HG03571 (cell line): ENCODE results near the gene SRPK3.

Experiments
- ATAC-seq: cut with Tn5 transposase; IDR thresholded peaks from one replicate; pipeline ENCODE4 v1.9.1; 2021; ENCODE audit not compliant: unreplicated experiment

Gene SRPK3

DNA sequence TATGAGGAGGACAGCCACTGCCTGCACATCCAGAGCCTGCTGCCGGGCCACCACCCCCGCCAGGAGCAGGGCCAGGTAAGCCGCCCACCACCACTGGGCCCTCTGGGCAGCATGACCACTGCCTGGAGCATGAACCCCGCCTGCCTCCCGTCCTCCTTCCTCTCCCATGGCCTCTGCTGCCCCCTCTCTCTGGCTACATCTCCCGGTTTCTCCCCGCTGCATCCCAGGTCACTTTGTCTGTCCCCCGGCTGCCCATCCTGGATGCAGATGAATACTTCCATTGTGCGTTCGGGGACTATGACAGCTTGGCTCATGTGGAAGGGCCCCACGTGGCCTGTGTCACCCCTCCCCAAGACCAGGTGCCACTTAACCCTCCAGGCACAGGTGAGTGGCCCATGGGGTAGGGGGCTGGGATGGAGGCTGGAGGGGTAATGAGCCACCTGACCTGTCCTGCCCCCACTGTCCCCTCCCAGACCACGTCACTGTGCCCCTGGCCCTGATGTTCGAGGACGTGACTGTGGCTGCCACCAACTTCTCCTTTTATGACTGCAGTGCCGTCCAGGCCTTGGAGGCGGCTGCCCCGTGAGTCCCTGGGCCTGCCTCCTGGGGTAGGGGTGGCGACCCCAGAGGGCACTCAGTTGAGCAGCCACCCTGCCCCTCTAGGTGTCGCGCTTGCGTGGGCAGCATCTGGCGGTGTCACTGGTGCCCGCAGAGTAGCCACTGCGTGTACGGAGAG lies 10.8 kb upstream of the SRPK3 start:
- ATAC-seq = no peak

DNA sequence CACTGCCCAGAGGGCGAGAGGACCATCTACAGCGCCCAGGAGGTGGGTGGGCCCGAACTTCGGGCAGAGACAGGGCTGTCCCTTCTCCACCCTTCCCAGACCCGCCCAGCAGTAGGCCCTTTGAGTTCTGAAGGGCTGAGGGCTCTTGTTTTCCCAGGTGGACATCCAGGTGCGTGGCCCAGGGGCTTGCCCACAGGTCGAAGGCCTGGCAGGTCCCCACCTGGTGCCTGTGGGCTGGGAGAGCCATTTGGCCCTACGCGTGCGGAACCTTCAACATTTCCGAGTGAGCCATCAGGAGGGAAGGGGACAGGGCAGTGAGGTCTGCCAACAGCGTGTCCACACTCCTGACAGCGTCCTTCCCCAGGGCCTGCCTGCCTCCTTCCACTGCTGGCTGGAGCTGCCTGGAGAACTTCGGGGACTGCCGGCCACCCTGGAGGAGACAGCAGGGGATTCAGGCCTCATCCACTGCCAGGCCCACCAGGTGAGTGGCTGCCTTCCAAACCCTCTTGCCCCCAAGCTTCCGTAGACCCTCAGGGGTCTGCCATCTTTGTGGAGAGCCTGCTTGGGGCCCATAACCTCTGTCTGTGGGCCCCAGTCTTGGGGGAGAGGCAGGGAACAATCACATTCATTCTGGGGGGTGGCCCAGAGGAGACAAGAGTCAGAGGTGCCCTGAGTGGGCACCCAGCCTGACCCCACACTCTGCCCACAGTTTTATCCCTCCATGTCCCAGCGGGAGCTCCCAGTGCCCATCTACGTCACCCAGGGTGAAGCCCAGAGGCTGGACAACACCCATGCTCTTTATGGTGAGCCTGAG lies 10.0 kb upstream of the SRPK3 start:
- ATAC-seq = no peak

DNA sequence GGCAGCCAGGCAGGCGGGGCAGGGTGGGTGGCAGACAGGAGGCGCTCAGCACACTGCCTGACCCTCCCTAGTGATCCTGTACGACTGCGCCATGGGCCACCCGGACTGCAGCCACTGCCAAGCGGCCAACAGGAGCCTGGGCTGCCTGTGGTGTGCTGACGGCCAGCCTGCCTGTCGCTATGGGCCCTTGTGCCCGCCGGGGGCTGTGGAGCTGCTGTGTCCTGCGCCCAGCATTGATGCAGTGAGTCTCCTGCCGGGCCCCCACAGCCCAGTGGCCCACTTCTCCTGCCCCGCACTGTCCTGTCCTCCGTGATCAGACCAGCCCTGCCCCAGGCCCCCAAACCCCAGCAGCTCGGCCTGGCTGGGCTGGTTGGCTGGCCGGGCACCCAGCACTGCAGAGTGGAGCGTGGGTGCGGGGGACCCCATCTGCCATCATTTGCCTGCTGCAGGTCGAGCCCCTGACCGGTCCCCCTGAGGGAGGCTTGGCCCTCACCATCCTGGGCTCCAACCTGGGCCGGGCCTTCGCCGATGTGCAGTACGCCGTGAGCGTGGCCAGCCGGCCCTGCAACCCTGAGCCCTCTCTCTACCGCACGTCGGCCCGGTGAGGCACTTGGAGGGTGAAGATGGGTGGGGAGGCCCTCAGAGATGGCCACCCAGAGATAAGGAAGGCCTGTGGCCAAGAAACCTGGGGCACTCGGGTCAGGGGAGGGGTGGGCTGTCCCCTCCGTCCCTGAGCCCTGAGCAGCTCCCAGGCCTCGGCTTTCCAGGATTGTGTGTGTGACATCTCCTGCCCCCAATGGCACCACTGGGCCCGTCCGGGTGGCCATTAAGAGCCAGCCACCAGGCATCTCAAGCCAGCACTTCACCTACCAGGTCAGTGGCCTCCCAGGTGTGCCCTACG lies 9.2 kb upstream of the SRPK3 start:
- no peak for ATAC-seq

DNA sequence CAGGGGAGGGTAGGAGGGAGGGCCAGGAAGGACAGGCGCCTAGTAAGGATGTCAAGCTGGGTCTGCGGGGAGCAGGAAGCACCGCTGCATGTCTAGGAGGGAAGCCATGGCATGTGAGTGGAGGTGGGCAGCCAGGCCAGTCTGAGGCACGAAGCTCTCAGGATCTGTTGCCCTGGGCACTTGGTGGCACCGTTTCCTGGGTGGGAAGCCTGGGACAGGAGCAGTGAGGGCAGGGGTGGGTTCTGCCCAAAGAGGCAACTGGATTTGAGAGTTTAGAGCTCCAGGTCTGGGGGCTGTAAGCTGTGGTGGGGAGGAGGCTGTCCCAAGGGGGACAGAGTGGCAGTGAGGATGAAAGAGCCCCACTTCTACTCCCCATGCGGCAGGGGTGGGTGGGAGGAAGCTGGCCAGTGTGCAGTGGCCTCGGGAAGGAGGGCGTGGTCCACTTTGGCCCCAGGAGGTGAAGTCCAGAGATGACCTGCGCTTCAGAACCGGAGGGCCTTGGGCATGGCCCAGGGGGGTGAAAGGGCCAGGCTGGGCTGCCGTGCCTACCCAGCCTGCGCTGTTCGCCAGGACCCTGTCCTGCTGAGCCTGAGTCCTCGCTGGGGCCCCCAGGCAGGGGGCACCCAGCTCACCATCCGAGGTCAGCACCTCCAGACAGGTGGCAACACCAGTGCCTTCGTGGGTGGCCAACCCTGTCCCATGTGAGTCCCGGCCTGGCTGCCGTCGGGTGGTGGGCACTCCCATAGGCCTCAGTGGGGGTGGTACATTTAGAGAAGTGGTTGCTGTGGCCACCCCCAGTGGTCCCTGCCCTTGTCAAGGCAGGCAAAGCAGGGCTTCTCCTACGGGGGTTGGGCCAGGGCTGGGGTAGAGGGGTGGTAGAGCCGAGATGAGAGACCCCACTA lies 8.3 kb upstream of the SRPK3 start:
- no peak for ATAC-seq

DNA sequence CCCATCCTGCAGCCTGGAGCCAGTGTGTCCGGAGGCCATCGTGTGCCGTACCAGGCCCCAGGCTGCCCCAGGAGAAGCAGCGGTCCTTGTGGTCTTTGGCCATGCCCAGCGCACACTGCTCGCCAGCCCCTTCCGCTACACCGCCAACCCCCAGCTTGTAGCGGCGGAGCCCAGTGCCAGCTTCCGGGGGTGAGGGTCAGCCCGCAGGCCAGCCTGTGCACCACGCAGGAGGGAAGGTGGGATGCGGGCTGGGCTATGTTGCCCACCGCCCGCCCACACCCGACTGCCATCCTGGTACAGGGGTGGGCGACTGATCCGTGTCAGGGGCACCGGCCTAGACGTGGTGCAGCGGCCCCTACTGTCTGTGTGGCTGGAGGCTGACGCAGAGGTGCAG lies 7.6 kb upstream of the SRPK3 start:
- ATAC-seq = no peak

DNA sequence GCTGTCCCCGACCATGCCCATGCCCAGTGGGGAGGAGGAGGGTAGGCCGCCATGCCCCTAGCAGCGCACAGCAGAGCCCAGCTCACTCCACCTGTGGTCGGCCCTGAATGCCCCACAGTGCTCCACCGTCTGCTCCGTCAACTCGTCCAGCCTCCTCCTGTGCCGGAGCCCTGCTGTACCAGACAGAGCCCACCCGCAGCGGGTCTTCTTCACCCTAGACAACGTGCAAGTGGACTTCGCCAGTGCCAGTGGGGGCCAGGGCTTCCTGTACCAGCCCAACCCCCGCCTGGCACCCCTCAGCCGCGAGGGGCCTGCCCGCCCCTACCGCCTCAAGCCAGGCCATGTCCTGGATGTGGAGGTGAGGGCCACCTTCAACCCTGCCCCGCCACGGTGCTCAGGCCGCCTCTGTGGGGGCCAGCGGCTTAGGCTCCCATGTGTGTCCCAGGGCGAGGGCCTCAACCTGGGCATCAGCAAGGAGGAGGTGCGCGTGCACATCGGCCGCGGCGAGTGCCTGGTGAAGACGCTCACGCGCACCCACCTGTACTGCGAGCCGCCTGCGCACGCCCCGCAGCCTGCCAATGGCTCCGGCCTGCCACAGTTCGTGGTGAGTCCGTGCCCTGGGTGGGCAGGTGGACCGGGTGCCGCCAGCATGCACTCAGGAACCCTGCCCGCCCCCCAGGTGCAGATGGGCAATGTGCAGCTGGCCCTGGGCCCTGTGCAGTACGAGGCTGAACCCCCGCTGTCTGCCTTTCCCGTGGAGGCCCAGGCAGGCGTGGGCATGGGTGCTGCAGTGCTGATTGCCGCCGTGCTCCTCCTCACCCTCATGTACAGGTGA lies 6.9 kb upstream of the SRPK3 start:
- no peak for ATAC-seq

DNA sequence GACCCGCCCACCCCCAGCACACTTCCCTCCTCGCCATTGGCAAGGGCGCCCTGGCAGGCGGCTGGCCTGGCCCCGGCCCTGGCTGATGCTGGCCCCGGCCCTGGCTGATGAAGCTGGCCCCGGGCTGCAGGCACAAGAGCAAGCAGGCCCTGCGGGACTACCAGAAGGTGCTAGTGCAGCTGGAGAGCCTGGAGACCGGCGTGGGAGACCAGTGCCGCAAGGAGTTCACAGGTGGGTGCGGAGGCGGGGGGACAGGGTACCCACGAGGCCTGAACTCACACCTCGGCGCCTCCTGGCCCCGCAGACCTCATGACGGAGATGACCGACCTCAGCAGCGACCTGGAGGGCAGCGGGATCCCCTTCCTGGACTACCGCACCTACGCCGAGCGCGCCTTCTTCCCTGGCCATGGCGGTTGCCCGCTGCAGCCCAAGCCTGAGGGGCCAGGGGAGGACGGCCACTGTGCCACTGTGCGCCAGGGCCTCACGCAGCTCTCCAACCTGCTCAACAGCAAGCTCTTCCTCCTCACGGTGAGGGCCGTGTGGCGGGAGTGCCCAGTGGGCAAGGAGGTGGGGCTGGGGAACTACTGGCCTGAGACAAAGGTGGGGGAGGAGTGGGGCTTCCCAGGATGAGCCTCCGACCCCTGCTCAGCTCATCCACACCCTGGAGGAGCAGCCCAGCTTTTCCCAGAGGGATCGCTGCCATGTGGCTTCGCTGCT lies 6.1 kb upstream of the SRPK3 start:
- no peak for ATAC-seq

DNA sequence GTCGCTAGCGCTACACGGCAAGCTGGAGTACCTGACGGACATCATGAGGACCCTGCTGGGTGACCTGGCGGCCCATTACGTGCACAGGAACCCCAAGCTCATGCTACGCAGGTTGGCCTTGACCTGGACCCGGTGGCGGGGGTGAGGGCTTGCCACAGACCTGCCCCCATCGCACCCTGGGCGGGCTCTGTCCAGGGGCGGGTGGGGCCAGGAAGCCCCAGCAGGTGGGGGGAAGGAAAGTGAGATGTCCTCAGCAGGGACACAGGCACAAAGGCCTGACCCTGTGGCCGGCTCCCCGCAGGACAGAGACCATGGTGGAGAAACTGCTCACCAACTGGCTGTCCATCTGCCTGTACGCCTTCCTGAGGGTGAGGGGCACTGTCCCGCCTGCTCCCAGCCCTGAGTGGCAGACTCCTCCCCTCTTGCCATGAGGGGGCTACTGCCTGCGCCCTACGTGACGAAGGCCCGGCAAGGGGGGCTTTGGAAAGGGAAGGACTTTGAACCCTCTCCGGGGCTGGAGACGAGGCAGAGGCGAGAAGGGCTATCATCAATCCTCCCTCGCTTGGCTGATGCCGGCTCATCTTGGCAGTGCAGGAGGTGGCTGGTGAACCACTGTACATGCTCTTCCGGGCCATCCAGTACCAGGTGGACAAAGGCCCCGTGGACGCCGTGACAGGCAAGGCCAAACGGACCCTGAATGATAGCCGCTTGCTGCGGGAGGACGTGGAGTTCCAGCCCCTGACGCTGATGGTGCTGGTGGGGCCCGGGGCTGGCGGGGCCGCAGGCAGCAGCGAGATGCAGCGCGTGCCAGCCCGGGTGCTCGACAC lies 5.3 kb upstream of the SRPK3 start:
- no peak for ATAC-seq

DNA sequence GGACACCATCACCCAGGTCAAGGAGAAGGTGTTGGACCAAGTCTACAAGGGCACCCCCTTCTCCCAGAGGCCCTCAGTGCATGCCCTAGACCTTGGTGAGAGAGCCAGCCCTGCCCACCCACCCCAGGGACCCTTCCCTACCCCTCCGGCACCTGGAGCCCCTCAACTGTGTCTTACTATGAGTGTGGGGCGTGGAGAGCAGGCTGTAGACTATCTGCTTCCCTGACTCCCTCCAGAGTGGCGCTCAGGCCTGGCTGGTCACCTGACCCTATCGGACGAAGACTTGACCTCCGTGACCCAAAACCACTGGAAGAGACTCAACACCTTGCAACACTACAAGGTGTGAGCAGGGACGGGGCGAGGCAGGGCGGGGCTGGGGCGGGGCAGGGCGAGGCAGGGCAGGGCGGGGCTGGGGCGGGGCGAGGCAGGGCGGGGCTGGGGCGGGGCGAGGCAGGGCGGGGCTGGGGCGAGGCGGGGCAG lies 4.7 kb upstream of the SRPK3 start:
- no peak for ATAC-seq

DNA sequence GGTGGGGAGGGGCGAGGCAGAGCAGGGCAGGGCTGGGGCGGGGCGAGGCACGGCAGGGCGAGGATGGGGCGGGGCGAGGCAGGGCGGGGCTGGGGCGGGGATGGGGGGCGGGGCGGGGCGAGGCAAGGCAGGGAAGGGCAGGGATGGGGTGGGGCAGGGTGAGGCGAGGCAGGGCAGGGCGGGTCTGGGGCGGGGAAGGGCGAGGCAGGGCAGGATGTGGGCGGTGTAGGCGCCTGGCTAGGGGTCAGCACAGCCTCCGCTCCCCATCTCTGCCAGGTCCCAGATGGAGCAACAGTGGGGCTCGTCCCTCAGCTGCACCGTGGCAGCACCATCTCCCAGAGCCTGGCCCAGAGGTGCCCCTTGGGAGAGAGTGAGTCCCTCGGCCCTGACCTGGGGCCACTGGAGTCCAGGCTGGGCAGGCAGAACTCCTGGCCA lies 4.2 kb upstream of the SRPK3 start:
- no peak for ATAC-seq

DNA sequence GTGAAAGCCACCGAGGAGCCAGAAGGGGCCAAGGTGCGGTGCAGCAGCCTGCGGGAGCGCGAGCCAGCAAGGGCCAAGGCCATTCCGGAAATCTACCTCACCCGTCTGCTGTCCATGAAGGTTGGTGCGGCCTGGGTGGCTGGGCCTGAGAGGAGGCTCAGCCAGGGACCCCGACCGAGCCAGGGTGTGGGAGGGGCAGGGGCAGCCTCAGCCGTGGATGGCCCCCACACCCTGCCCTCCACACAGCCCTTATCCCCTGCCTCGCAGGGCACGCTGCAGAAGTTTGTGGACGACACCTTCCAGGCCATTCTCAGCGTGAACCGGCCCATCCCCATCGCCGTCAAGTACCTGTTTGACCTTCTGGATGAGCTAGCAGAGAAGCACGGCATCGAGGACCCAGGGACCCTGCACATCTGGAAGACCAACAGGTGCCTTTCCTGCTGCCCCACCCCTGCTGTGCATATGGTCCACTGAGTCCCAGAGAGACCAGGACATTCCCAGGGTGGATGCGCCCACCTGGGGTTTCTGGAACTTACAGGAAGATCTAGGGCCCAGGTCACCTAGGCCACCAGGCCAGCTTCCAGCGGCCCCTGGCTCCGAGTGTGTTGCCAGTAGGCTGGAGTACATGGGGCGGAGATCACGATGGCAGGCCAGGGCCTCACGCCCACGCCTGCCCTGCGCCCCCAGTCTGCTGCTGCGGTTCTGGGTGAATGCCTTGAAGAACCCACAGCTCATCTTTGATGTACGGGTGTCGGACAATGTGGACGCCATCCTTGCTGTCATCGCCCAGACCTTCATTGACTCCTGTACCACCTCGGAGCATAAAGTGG lies 3.4 kb upstream of the SRPK3 start:
- ATAC-seq = no peak

DNA sequence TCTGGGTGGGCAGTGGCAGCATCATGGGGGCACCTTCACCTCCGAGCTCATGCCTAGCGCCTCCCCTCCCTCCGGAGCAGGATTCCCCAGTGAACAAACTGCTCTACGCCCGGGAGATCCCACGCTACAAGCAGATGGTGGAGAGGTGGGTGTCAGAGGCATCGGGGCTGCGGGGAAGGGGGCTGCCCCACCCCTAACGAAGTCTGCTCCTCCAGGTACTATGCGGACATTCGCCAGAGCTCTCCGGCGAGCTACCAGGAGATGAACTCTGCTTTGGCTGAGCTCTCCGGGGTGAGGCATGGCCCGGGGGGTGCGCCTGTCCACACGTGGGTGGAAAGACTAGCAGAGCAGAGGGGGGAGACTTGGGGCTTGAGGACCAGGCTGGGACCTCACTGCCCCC lies 2.7 kb upstream of the SRPK3 start:
- no peak for ATAC-seq

DNA sequence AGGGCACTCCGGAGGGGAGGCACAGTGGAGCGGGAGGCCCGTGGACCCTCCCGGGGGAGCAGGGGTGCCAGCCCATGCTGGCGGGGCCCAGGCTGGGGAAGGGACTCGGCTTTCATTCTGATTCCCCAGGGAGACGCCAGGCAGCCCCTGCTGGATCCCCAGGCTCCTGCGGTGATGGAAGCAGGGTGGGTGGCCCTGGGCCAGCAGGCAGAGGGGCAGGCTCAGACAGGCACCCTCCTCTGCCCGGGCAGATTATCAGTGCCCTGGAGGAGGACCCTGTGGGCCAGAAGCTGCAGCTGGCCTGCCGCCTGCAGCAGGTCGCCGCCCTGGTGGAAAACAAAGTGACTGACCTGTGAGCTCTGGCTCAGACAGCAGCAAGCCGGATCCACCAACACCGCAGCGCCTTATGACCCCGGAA lies 2.1 kb upstream of the SRPK3 start:
- ATAC-seq = no peak

DNA sequence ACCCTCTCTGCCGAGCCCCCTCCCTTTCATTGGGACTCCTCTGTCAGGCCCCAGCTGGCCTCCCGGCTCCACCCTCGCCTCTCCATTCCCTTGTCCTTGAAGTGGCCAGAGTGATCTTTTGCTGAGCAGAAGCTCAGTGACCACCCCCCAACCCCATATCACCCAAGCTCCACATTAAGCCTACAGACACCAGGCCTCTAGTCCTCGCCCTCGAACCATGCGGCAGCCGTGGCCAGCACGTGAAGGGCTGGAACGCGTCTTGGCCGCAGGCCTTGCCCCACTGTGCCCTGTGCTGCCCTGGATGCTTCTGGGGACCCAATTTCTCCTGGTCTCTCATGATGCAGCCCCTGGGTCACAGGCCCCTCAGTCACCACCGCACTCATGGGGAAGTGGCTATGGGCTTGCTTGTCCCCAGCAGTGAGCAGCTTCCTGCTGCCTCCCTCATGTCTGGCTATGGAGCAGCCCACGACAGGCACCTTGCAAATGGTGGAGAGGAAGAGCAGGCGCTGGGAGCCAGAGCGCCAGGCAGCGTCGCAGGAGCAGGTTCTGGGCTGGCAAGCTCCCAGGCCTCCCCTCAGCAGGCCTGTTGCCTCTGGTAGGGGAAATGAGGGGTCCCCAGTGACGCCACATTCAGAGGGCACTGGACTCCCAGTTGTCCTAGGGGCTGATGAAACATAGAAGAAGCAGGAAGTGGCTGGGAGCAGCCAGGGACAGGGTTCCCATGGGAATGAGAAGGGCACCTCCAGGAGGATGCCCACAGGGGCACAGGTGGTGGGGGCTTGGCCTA lies 757 bp upstream of the SRPK3 start:
- no peak for ATAC-seq

DNA sequence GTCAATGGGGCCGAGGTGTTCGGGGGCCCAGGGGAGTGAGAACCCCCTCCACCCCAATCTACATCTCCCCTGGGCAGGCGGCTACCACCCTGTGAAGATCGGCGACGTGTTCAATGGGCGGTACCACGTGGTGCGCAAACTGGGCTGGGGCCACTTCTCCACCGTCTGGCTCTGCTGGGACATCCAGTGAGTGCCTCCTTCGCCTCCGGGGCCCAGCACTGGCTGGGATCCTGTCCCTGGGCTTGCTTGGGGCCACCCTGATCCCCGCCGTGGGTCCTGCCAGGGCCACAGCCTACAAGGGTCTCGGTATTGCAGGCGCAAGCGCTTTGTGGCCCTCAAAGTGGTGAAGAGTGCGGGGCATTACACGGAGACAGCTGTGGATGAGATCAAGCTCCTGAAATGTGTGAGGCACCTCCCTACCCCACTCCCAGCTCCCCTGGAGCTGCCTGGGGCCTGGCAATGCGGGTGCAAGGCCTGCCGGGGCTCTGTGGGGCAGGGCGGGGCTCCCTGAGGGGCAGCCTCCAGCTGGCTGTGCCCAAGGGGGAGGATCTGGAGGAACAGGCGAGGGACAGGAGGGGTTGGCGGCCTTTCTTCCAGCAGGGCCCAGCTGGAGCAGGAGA lies 697 bp downstream of the SRPK3 start:
- no peak for ATAC-seq

DNA sequence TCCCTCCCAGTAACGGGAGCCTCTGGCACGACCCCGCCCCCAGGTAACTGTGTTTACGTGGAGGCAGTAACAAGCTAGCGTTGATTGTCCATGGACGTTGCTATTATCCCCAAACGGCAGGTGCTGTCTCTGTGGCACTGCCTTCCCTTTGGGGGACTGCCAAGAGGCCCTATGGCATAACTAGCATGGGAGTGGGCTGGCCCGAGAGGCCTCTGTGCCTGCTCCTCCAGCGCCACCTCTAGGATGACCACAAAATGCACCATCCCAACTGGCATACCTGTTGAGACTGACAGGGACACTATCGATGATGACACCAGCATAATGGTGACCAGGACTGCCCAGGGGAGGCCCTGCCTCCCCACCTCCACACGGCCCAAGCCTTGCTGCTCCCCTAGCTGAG lies 1.5 kb downstream of the SRPK3 start:
- ATAC-seq = no peak
